Activated gamma-delta T cell treated with Interleukin-2 at 50 U/mL for 16 hours (primary cell): ENCODE results near the gene PARP15.
"Not testable (repeated sequence)": the region's sequence is repeated elsewhere in the genome, so short reads cannot be mapped to it uniquely, and the experiment has no call there.

Experiments
- DNase-seq: peaks from one replicate; pipeline ENCODE4 v3.0.0-alpha.2; 2020

The PARP15 gene

GRCh38 chr3:122577409-122578031 lies at the start of gene PARP15:
Gene PARP15 (plus strand): TSS chr3:122577650. CDS start chr3:122577668, 18 bp downstream.
- peak; percentile 45 for DNase-seq

- no peak for DNase-seq
These were observed 47.3 kb upstream of the PARP15 start for GRCh38 chr3:122530164-122530563.

- no peak for DNase-seq
These were observed 44.0 kb upstream of the PARP15 start for GRCh38 chr3:122533480-122533879.

GRCh38 chr3:122533931-122534334 lies 43.5 kb upstream of the PARP15 start:
- DNase-seq, result peak; percentile 5

GRCh38 chr3:122535964-122536631 lies 41.4 kb upstream of the PARP15 start:
- no peak for DNase-seq

GRCh38 chr3:122536632-122537001 lies 40.8 kb upstream of the PARP15 start:
- DNase-seq, result no peak

- no peak for DNase-seq
These were observed 38.4 kb upstream of the PARP15 start for GRCh38 chr3:122538956-122539490.

- no peak for DNase-seq
These were observed 31.3 kb upstream of the PARP15 start for GRCh38 chr3:122546151-122546550.

- no peak for DNase-seq
These were observed 29.4 kb upstream of the PARP15 start for GRCh38 chr3:122548076-122548475.

GRCh38 chr3:122548619-122549018 lies 28.8 kb upstream of the PARP15 start:
- DNase-seq, result no peak

- DNase-seq, result no peak
These were observed 24.3 kb upstream of the PARP15 start for GRCh38 chr3:122553171-122553570.

GRCh38 chr3:122555275-122556071 lies 22.0 kb upstream of the PARP15 start:
- DNase-seq, result no peak

GRCh38 chr3:122557356-122557755 lies 20.1 kb upstream of the PARP15 start:
- no peak for DNase-seq

GRCh38 chr3:122558605-122559004 lies 18.8 kb upstream of the PARP15 start:
- DNase-seq, result no peak

- DNase-seq, result no peak
These were observed 17.5 kb upstream of the PARP15 start for GRCh38 chr3:122559906-122560305.

- peak; percentile 58 for DNase-seq
These were observed 16.8 kb upstream of the PARP15 start for GRCh38 chr3:122560680-122561079.

- no peak for DNase-seq
These were observed 14.3 kb upstream of the PARP15 start for GRCh38 chr3:122562923-122563716.

GRCh38 chr3:122563717-122564025 lies 13.8 kb upstream of the PARP15 start:
- no peak for DNase-seq

- peak; percentile 67 for DNase-seq
These were observed 13.1 kb upstream of the PARP15 start, which contains the start of the genes DTX3L and PARP9 for GRCh38 chr3:122564155-122564912. Gene DTX3L (plus strand): TSS chr3:122564338. CDS start chr3:122564427, 89 bp downstream. Gene PARP9 (minus strand): TSS chr3:122564300. CDS start chr3:122559620, 4,680 bp downstream.

- DNase-seq, result not testable (repeated sequence)
These were observed 9.3 kb upstream of the PARP15 start for GRCh38 chr3:122568131-122568530.

- DNase-seq, result no peak
These were observed 8.7 kb upstream of the PARP15 start for GRCh38 chr3:122568755-122569154.

GRCh38 chr3:122572940-122573412 lies 4.5 kb upstream of the PARP15 start:
- peak; percentile 30 for DNase-seq
